Neural crest cell (in vitro differentiated cells): ENCODE data around the gene ADCK2. TPM values are rescaled to one million over a fixed set of nuclear protein-coding genes. Genes with fewer than 3 reads are reported as not detected.
"Not testable (repeated sequence)": the region's sequence is repeated elsewhere in the genome, so short reads cannot be mapped to it uniquely, and the experiment has no call there.

Experiments
- DNase-seq: peaks from one replicate; pipeline ENCODE4 v3.0.0; 2021; ENCODE audit warnings: low read depth, mixed read lengths, low spot score
- H3K27ac Mint-ChIP-seq: one replicate; pipeline ENCODE4 v1.8.0; 2021; ENCODE audit warnings: mild to moderate bottlenecking, mixed read lengths; ENCODE audit not compliant: unreplicated experiment
- H3K27me3 Mint-ChIP-seq: 2 replicates; pipeline ENCODE4 v1.8.0; 2021; ENCODE audit warnings: low read depth, mild to moderate bottlenecking, mixed read lengths
- H3K36me3 Mint-ChIP-seq: 2 replicates; pipeline ENCODE4 v1.8.0; 2021; ENCODE audit warnings: low read depth, mild to moderate bottlenecking, mixed read lengths
- H3K4me1 Mint-ChIP-seq: 2 replicates; pipeline ENCODE4 v1.8.0; 2021; ENCODE audit warnings: mixed read lengths
- H3K4me3 Mint-ChIP-seq: one replicate; pipeline ENCODE4 v1.8.0; 2021; ENCODE audit warnings: mild to moderate bottlenecking, mixed read lengths
- H3K9me3 Mint-ChIP-seq: 2 replicates; pipeline ENCODE4 v1.8.0; 2021; ENCODE audit warnings: mixed read lengths
- CTCF ChIP-seq: fragments of 200-600 bp; sonication (generic); conservative IDR thresholded peaks from 2 replicates; pipeline ENCODE4 v1.5.0; 2021; ENCODE audit warnings: antibody characterized with exemption, mild to moderate bottlenecking
- total RNA-seq: library from RNA; stranded (reverse); gene quantifications from 2 replicates; pipeline ENCODE4 v1.2.1, GENCODE V29; 2021

ADCK2 gene
- total RNA-seq, 1 donor from 2014 or later: 14.2 TPM

DNA sequence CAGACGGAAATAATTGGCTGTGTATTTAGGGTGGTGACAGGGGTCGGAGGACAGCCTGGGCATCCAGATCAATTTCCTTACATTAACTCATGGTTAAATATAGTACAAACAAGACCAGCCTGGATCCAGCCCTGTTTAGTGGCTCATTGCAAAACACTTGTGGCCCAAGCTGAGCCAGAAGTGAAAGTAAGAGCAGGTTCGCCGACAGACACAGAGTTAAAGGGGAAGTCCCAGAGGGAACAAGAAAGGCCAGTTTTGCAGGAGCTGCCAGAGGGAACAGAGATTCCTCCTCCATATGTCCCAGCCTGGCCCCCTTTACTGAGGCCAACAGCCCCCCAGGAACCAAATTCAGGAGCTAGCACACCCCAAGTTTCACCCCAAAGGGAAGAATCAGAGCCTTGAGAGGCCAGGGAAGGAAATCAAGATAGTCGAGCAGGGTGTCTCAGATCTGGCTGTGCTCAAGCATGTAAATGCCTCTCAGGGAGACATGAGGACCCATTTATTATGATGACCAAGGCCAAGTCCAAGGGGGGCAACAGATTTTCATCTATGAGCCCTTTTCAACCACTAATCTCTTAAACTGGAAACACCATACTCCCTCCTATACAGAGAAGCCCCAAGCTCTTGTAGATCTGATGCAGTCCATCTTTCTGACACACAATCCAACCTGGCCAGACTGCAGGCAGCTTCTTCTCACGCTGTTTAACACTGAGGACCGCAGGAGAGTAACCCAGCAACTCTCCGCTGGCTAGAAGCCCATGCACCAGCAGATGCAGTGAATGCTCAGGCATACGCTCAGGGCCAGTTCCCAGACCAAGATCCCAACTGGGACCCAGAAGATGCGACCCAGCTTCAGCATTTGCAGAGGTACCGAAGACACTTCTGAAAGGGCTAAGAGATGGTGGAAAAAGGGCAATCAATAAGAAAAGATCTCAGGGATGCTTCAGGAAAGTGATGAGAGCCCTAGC, 15.9 kb upstream of the ADCK2 start:
- Mint-ChIP-seq H3K27me3 (no peaks in the 10 kb centered on the region), H3K36me3 (no peaks in the 10 kb centered on the region), H3K4me3 (no peak overlapping the region), H3K27ac (no peak overlapping the region), H3K4me1 (peaks cover 4% of the 10 kb centered on the region), H3K9me3 (no peaks in the 10 kb centered on the region)
- no peak for TF ChIP-seq CTCF
- no peak for DNase-seq

GRCh38 chr7:140657891-140658290, 14.9 kb upstream of the ADCK2 start:
- TF ChIP-seq CTCF: no peak
- Mint-ChIP-seq H3K27me3 (no peaks in the 10 kb centered on the region), H3K36me3 (no peaks in the 10 kb centered on the region), H3K4me3 (no peak overlapping the region), H3K4me1 (peaks cover 4% of the 10 kb centered on the region), H3K9me3 (no peaks in the 10 kb centered on the region), H3K27ac (no peak overlapping the region)
- no peak for DNase-seq

DNA sequence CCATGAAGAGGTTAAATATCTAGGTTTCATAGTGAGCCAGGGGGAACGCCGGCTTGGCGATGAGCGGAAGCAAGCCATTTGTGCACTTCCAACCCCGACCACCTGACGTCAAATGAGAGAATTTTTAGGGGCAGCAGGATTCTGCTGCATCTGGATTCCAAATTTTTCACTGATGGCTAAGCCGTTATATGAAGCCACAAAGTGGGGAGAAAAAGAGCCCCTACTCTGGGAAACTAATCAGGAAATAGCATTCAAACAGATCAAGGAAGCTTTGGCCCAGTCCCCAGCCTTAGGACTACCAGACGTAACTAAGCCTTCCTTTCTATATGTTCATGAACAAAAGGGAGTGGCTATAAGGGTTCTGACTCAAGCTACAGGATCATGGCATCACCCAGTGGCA, 12.9 kb upstream of the ADCK2 start:
- Mint-ChIP-seq H3K27ac (no peak overlapping the region), H3K4me3 (no peak overlapping the region), H3K9me3 (no peaks in the 10 kb centered on the region), H3K4me1 (no peaks in the 10 kb centered on the region), H3K36me3 (no peaks in the 10 kb centered on the region), H3K27me3 (peaks cover 14% of the 10 kb centered on the region)
- no peak for DNase-seq
- no peak for TF ChIP-seq CTCF

GRCh38 chr7:140661124-140661523, 11.6 kb upstream of the ADCK2 start:
- no peak overlapping the region for H3K4me3 Mint-ChIP-seq
- no peak overlapping the region for H3K27ac Mint-ChIP-seq
- H3K36me3 Mint-ChIP-seq: no peaks in the 10 kb centered on the region
- no peak for DNase-seq
- H3K27me3 Mint-ChIP-seq: peaks cover 21% of the 10 kb centered on the region
- H3K9me3 Mint-ChIP-seq: no peaks in the 10 kb centered on the region
- no peak for TF ChIP-seq CTCF
- H3K4me1 Mint-ChIP-seq: no peaks in the 10 kb centered on the region

- H3K27ac Mint-ChIP-seq, H3K36me3 Mint-ChIP-seq, H3K9me3 Mint-ChIP-seq, H3K4me1 Mint-ChIP-seq, H3K4me3 Mint-ChIP-seq, DNase-seq: not testable (repeated sequence)
- H3K27me3 Mint-ChIP-seq: peaks cover 21% of the 10 kb centered on the region
Measured at GRCh38 chr7:140662938-140663337, 9.8 kb upstream of the ADCK2 start.

DNA sequence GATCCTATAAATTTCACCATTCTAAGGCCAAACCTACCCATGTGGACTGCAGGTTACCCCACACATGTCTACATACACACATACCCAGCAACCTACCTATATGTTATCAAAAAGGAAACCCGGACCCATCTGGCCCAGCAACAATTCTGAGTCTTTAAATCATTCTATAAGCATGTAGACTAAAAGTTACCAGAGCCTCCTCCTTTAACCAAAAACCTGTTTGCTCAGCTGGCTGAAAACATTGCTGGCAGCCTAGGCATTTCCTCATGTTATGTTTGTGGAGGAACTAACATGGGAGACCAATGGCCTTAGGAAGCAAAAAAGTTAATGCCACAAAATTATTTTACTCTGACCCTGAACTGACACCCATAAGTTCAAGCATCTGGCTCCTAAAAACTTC, 5.3 kb upstream of the ADCK2 start:
- H3K27me3 Mint-ChIP-seq: peaks cover 21% of the 10 kb centered on the region
- no peak for TF ChIP-seq CTCF
- no peak overlapping the region for H3K4me3 Mint-ChIP-seq
- DNase-seq: no peak
- H3K27ac Mint-ChIP-seq: no peak overlapping the region
- peaks cover 5% of the 10 kb centered on the region for H3K4me1 Mint-ChIP-seq
- H3K9me3 Mint-ChIP-seq: no peaks in the 10 kb centered on the region
- no peaks in the 10 kb centered on the region for H3K36me3 Mint-ChIP-seq
